Neural progenitor cell (in vitro differentiated cells): ENCODE results near the gene ABCC5.

Experiments used
- CTCF ChIP-seq: fragments of 200-600 bp; sonication (generic); IDR thresholded peaks from 2 replicates; pipeline ENCODE4 v1.5.1; 2017; ENCODE audit warnings: antibody characterized with exemption, mild to moderate bottlenecking
- EZH2phosphoT487 ChIP-seq: fragments of 200-600 bp; sonication (generic); IDR thresholded peaks from 2 replicates; pipeline ENCODE4 v1.6.1; 2017; ENCODE audit warnings: antibody characterized with exemption

- TF ChIP-seq CTCF (no peak), EZH2phosphoT487 (no peak)
These were observed 41.7 kb upstream of the ABCC5 start for GRCh38 chr3:184059424-184059823.
